NT2/D1 (cell line): ENCODE results near the gene ATP5MG.

Source experiments
- YY1 ChIP-seq: IDR thresholded peaks from 2 replicates; pipeline ENCODE4 v1.6.1; 2011; ENCODE audit not compliant: insufficient read length, insufficient read depth
- ZNF274 ChIP-seq: IDR thresholded peaks from 2 replicates; pipeline ENCODE4 v1.6.1; 2011; ENCODE audit warnings: mild to moderate bottlenecking, low read depth, low read length

DNA sequence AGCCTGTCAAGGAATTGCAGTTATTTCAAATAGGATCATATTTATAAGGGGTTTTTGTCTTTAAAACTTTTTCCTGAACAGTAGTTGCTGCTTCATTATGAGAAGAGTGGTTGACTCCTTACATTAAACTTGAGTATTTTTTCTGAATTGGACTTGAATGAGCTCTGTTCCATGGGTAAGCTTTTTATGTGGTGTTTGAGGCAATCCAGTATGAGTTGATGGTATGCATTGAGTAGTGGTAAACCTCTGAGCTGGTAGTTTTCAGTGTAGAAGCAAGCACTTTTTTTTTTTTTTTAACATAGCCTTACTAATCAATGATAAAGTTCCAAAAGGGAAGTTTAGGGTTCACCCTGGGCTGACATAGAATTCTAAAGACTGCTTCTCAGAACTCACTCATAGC lies 38.2 kb downstream of the ATP5MG start:
- no peak for TF ChIP-seq YY1
- no peak for TF ChIP-seq ZNF274
